SK-N-SH treated with all-trans-retinoic acid at 6 μM for 48 hours (cell line): ENCODE data around the gene CTAG1A.

Source experiments
- ATAC-seq: fragments of 200-7000 bp; cut with Tn5 transposase; 3 replicates; pipeline ENCODE4 v1.9.1; 2020; ENCODE audit warnings: mild to moderate bottlenecking, moderate library complexity
- ARNTL ChIP-seq: fragments of 450-650 bp; formaldehyde crosslinking; IDR thresholded peaks from 2 replicates; pipeline ENCODE4 v1.5.0; 2020; ENCODE audit warnings: low read depth, mild to moderate bottlenecking, moderate library complexity, borderline replicate concordance
- BACH2 ChIP-seq: fragments of 250-450 bp; sonication (Bioruptor Pico); IDR thresholded peaks from 2 replicates; pipeline ENCODE4 v1.9.0; 2021; ENCODE audit warnings: mild to moderate bottlenecking, borderline replicate concordance
- CSDC2 ChIP-seq: fragments of 250-450 bp; sonication (Bioruptor Pico); IDR thresholded peaks from 2 replicates; pipeline ENCODE4 v1.5.0; 2020; ENCODE audit warnings: mild to moderate bottlenecking, moderate library complexity
- ESRRG ChIP-seq: fragments of 250-450 bp; sonication (Bioruptor Pico); IDR thresholded peaks from 2 replicates; pipeline ENCODE4 v1.6.1; 2021; ENCODE audit warnings: mild to moderate bottlenecking
- GLIS3 ChIP-seq: fragments of 250-450 bp; sonication (Bioruptor Pico); IDR thresholded peaks from 2 replicates; pipeline ENCODE4 v1.5.0; 2020; ENCODE audit warnings: mild to moderate bottlenecking, moderate library complexity
- ISL1 ChIP-seq: fragments of 250-450 bp; sonication (Bioruptor Pico); IDR thresholded peaks from 2 replicates; pipeline ENCODE4 v2.1.2; 2022; ENCODE audit warnings: mild to moderate bottlenecking, moderate library complexity
- OSR1 ChIP-seq: fragments of 250-450 bp; sonication (Bioruptor Pico); IDR thresholded peaks from 2 replicates; pipeline ENCODE4 v1.8.0; 2022; ENCODE audit warnings: moderate library complexity, mild to moderate bottlenecking, inconsistent platforms
- PPARA ChIP-seq: fragments of 250-450 bp; sonication (Bioruptor Pico); IDR thresholded peaks from 2 replicates; pipeline ENCODE4 v1.5.0; 2020; ENCODE audit warnings: mild to moderate bottlenecking, borderline replicate concordance
- RARB ChIP-seq: fragments of 250-450 bp; sonication (Bioruptor Pico); IDR thresholded peaks from 2 replicates; pipeline ENCODE4 v1.8.0; 2021; ENCODE audit warnings: mild to moderate bottlenecking, moderate library complexity
- SNAI2 ChIP-seq: fragments of 250-450 bp; sonication (Bioruptor Pico); IDR thresholded peaks from 2 replicates; pipeline ENCODE4 v1.5.0; 2020; ENCODE audit warnings: mild to moderate bottlenecking, moderate library complexity
- TCF4 ChIP-seq: fragments of 250-450 bp; sonication (Bioruptor Pico); IDR thresholded peaks from 2 replicates; pipeline ENCODE4 v1.8.0; 2021; ENCODE audit warnings: mild to moderate bottlenecking, moderate library complexity, borderline replicate concordance
- ZFP3 ChIP-seq: fragments of 250-450 bp; sonication (Bioruptor Pico); IDR thresholded peaks from 2 replicates; pipeline ENCODE4 v1.5.0; 2020; ENCODE audit warnings: mild to moderate bottlenecking, moderate library complexity
- ZFP30 ChIP-seq: fragments of 450-650 bp; formaldehyde crosslinking; IDR thresholded peaks from 2 replicates; pipeline ENCODE4 v1.5.0; 2022; ENCODE audit warnings: mild to moderate bottlenecking, moderate library complexity
- ZNF70 ChIP-seq: fragments of 450-650 bp; formaldehyde crosslinking; IDR thresholded peaks from 2 replicates; pipeline ENCODE4 v1.5.0; 2020; ENCODE audit warnings: mild to moderate bottlenecking, moderate library complexity
- ZNF8 ChIP-seq: fragments of 450-650 bp; formaldehyde crosslinking; IDR thresholded peaks from 2 replicates; pipeline ENCODE4 v1.5.0; 2020; ENCODE audit warnings: mild to moderate bottlenecking, moderate library complexity
- TF ChIP-seq, protein P1 (sequence below): fragments of 250-450 bp; sonication (Bioruptor Pico); IDR thresholded peaks from 2 replicates; pipeline ENCODE4 v1.5.0; 2020; ENCODE audit warnings: mild to moderate bottlenecking, moderate library complexity
- TF ChIP-seq, protein P2 (sequence below): fragments of 250-450 bp; sonication (Bioruptor Pico); IDR thresholded peaks from 2 replicates; pipeline ENCODE4 v1.5.1; 2020; ENCODE audit warnings: low read depth, mild to moderate bottlenecking, moderate library complexity
- TF ChIP-seq, protein P3 (sequence below): fragments of 250-450 bp; sonication (Bioruptor Pico); IDR thresholded peaks from 2 replicates; pipeline ENCODE4 v1.8.0; 2021; ENCODE audit warnings: low read depth, mild to moderate bottlenecking, moderate library complexity, borderline replicate concordance
- TF ChIP-seq, protein P4 (sequence below): fragments of 250-450 bp; sonication (Bioruptor Pico); IDR thresholded peaks from 2 replicates; pipeline ENCODE4 v1.5.1; 2021; ENCODE audit warnings: mild to moderate bottlenecking, moderate library complexity
- TF ChIP-seq, protein P5 (sequence below): fragments of 250-450 bp; sonication (Bioruptor Pico); IDR thresholded peaks from 2 replicates; pipeline ENCODE4 v1.8.0; 2020; ENCODE audit warnings: mild to moderate bottlenecking, moderate library complexity, borderline replicate concordance

Gene CTAG1A

DNA sequence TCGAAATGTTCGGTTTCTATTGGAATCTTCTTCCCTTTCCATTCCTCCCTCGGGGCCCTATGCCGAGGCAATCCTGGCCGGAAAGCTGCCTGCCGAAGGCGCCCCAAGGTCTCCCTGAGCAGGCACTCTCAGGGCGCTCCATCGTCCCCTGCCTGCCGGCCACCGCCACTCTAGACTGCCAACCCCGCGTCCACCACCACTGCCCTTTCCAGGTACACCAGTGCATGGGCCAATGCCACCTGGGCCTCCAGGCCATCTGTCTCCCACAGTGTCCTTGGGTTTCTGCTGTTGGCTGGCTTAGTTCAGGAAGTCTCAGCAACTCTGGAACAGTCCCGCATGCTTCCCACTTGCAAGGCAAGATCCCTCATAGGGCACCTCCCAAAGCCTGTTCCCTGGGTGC, 14.6 kb downstream of the CTAG1A start:
- TF ChIP-seq GLIS3 (CRISPR knock-in tag), result no peak
- TF ChIP-seq ZNF8 (CRISPR knock-in tag), result no peak
- TF ChIP-seq ZFP3 (CRISPR knock-in tag), result no peak
- TF ChIP-seq ARNTL (CRISPR knock-in tag), result no peak
- TF ChIP-seq ZNF70 (CRISPR knock-in tag), result no peak
- TF ChIP-seq OSR1 (CRISPR knock-in tag), result no peak
- no peak for TF ChIP-seq BACH2 (CRISPR knock-in tag)
- TF ChIP-seq ISL1 (CRISPR knock-in tag), result no peak
- TF ChIP-seq, protein P1, sequence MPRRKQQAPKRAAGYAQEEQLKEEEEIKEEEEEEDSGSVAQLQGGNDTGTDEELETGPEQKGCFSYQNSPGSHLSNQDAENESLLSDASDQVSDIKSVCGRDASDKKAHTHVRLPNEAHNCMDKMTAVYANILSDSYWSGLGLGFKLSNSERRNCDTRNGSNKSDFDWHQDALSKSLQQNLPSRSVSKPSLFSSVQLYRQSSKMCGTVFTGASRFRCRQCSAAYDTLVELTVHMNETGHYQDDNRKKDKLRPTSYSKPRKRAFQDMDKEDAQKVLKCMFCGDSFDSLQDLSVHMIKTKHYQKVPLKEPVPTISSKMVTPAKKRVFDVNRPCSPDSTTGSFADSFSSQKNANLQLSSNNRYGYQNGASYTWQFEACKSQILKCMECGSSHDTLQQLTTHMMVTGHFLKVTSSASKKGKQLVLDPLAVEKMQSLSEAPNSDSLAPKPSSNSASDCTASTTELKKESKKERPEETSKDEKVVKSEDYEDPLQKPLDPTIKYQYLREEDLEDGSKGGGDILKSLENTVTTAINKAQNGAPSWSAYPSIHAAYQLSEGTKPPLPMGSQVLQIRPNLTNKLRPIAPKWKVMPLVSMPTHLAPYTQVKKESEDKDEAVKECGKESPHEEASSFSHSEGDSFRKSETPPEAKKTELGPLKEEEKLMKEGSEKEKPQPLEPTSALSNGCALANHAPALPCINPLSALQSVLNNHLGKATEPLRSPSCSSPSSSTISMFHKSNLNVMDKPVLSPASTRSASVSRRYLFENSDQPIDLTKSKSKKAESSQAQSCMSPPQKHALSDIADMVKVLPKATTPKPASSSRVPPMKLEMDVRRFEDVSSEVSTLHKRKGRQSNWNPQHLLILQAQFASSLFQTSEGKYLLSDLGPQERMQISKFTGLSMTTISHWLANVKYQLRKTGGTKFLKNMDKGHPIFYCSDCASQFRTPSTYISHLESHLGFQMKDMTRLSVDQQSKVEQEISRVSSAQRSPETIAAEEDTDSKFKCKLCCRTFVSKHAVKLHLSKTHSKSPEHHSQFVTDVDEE (CRISPR knock-in tag), result no peak
- TF ChIP-seq, protein P2, sequence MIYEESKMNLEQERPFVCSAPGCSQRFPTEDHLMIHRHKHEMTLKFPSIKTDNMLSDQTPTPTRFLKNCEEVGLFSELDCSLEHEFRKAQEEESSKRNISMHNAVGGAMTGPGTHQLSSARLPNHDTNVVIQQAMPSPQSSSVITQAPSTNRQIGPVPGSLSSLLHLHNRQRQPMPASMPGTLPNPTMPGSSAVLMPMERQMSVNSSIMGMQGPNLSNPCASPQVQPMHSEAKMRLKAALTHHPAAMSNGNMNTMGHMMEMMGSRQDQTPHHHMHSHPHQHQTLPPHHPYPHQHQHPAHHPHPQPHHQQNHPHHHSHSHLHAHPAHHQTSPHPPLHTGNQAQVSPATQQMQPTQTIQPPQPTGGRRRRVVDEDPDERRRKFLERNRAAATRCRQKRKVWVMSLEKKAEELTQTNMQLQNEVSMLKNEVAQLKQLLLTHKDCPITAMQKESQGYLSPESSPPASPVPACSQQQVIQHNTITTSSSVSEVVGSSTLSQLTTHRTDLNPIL (CRISPR knock-in tag), result no peak
- TF ChIP-seq, protein P3, sequence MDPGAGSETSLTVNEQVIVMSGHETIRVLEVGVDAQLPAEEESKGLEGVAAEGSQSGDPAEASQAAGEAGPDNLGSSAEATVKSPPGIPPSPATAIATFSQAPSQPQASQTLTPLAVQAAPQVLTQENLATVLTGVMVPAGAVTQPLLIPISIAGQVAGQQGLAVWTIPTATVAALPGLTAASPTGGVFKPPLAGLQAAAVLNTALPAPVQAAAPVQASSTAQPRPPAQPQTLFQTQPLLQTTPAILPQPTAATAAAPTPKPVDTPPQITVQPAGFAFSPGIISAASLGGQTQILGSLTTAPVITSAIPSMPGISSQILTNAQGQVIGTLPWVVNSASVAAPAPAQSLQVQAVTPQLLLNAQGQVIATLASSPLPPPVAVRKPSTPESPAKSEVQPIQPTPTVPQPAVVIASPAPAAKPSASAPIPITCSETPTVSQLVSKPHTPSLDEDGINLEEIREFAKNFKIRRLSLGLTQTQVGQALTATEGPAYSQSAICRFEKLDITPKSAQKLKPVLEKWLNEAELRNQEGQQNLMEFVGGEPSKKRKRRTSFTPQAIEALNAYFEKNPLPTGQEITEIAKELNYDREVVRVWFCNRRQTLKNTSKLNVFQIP (CRISPR knock-in tag), result no peak
- TF ChIP-seq, protein P4, sequence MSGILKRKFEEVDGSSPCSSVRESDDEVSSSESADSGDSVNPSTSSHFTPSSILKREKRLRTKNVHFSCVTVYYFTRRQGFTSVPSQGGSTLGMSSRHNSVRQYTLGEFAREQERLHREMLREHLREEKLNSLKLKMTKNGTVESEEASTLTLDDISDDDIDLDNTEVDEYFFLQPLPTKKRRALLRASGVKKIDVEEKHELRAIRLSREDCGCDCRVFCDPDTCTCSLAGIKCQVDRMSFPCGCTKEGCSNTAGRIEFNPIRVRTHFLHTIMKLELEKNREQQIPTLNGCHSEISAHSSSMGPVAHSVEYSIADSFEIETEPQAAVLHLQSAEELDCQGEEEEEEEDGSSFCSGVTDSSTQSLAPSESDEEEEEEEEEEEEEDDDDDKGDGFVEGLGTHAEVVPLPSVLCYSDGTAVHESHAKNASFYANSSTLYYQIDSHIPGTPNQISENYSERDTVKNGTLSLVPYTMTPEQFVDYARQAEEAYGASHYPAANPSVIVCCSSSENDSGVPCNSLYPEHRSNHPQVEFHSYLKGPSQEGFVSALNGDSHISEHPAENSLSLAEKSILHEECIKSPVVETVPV (CRISPR knock-in tag), result no peak
- no peak for TF ChIP-seq ESRRG
- TF ChIP-seq ZFP30 (CRISPR knock-in tag), result no peak
- no peak for ATAC-seq

DNA sequence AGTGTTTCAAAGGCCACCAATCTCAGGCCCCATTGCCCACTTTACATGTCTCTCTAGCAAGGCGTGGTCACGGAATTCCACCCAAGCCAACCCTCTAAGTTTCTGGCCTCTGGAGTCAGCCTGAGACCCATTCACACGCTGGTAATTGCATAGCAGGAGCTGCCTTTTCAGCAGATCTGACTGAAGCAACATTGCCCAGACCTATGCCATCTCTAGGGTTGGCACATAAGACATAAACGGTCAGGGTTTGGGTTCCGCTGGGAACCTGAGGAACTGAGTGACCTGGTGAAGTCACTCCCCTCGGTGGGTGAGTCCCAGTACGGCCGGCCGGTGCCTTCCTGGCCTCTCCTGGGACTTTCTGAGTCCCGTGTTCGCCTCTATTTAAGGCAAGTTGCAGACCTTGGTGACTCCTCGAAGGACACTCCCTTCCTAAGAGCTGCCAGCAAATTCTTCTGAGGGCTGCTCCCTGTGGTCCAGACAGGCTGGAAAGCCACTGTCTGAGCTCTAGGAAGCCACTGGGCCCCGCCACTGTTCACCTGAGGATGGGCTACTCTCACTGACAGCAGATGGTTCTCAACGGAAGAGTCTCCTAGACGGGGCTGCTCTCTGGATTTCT, 15.9 kb downstream of the CTAG1A start:
- no peak for TF ChIP-seq ISL1 (CRISPR knock-in tag)
- TF ChIP-seq PPARA, result no peak
- no peak for TF ChIP-seq CSDC2 (CRISPR knock-in tag)
- TF ChIP-seq OSR1 (CRISPR knock-in tag), result no peak
- TF ChIP-seq, protein P4 (CRISPR knock-in tag), result no peak
- no peak for TF ChIP-seq RARB (CRISPR knock-in tag)
- TF ChIP-seq ZFP30 (CRISPR knock-in tag), result no peak
- TF ChIP-seq ESRRG, result no peak
- no peak; the same call in 1 of the 3 replicates for ATAC-seq

DNA sequence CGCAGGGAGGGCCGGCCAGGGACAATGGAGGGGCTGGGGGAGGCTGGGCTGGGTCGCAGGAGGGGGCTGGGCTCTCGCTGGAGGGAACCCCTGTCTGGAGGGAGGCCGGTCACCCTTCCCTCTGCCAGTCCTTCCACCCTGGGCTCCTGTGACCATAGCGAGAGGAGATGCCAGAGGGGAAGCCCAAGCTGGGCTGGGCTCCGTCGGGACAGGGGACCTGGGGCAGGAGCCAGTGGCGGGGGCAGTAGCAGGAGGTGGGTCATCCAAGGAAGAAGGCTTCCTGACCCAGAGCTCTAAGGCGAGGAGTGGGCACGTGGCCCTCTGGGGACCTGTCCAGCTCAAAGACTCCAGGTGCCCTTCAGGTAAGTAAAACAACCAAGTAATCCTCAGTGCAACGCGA, 17.3 kb downstream of the CTAG1A start:
- no peak for ATAC-seq
- no peak for TF ChIP-seq SNAI2 (CRISPR knock-in tag)
- no peak for TF ChIP-seq BACH2 (CRISPR knock-in tag)

DNA sequence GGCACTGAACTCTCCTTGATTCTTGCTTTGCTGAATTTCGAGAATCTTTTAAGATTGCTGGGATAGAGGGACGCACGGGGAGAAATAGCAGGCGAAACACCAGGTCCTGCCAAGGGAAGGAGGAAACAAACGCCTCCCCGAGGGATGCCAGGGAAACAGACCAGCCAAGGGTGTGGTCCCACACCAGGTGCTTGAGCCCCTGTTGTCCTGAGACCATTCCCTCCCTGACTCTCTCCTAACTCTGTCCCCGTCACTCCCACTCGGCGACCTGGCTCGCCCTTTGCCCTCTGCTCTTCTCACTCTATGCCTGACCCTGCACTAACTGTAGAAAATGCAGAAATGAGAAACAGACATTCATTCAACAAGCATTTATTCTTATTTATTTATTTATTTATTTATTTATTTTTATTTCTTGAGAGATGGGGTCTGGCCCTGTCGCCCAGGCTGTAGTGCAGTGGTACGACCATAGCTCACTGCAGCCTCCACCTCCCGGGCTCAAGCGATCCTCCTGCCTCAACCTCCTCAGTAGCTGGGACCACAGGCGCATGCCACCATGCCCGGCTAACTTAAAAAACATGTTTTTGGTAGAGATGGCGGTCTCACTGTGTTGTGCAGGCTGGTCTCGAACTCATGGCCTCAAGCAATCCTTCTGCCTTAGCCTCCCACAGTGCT, 18.0 kb downstream of the CTAG1A start:
- TF ChIP-seq ZNF8 (CRISPR knock-in tag) (no peak), ZFP30 (CRISPR knock-in tag) (no peak), CSDC2 (CRISPR knock-in tag) (no peak), OSR1 (CRISPR knock-in tag) (no peak), ARNTL (CRISPR knock-in tag) (no peak), TCF4 (CRISPR knock-in tag) (no peak), ISL1 (CRISPR knock-in tag) (no peak), BACH2 (CRISPR knock-in tag) (no peak), GLIS3 (CRISPR knock-in tag) (no peak), ZFP3 (CRISPR knock-in tag) (no peak)
- TF ChIP-seq, protein P5, sequence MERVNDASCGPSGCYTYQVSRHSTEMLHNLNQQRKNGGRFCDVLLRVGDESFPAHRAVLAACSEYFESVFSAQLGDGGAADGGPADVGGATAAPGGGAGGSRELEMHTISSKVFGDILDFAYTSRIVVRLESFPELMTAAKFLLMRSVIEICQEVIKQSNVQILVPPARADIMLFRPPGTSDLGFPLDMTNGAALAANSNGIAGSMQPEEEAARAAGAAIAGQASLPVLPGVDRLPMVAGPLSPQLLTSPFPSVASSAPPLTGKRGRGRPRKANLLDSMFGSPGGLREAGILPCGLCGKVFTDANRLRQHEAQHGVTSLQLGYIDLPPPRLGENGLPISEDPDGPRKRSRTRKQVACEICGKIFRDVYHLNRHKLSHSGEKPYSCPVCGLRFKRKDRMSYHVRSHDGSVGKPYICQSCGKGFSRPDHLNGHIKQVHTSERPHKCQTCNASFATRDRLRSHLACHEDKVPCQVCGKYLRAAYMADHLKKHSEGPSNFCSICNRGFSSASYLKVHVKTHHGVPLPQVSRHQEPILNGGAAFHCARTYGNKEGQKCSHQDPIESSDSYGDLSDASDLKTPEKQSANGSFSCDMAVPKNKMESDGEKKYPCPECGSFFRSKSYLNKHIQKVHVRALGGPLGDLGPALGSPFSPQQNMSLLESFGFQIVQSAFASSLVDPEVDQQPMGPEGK (CRISPR knock-in tag), result no peak
- TF ChIP-seq, protein P2 (CRISPR knock-in tag), result no peak
- TF ChIP-seq, protein P4 (CRISPR knock-in tag), result no peak
- no peak for ATAC-seq
